Neural crest cell (in vitro differentiated cells): ENCODE data around the gene PUS1. TPM values are rescaled to one million over a fixed set of nuclear protein-coding genes. Genes with fewer than 3 reads are reported as not detected.

Experiments used
- DNase-seq: peaks from one replicate; pipeline ENCODE4 v3.0.0; 2021; ENCODE audit warnings: low read depth, mixed read lengths, low spot score
- H3K27ac Mint-ChIP-seq: one replicate; pipeline ENCODE4 v1.8.0; 2021; ENCODE audit warnings: mild to moderate bottlenecking, mixed read lengths; ENCODE audit not compliant: unreplicated experiment
- H3K27me3 Mint-ChIP-seq: 2 replicates; pipeline ENCODE4 v1.8.0; 2021; ENCODE audit warnings: low read depth, mild to moderate bottlenecking, mixed read lengths
- H3K36me3 Mint-ChIP-seq: 2 replicates; pipeline ENCODE4 v1.8.0; 2021; ENCODE audit warnings: low read depth, mild to moderate bottlenecking, mixed read lengths
- H3K4me1 Mint-ChIP-seq: 2 replicates; pipeline ENCODE4 v1.8.0; 2021; ENCODE audit warnings: mixed read lengths
- H3K4me3 Mint-ChIP-seq: one replicate; pipeline ENCODE4 v1.8.0; 2021; ENCODE audit warnings: mild to moderate bottlenecking, mixed read lengths
- H3K9me3 Mint-ChIP-seq: 2 replicates; pipeline ENCODE4 v1.8.0; 2021; ENCODE audit warnings: mixed read lengths
- CTCF ChIP-seq: fragments of 200-600 bp; sonication (generic); conservative IDR thresholded peaks from 2 replicates; pipeline ENCODE4 v1.5.0; 2021; ENCODE audit warnings: antibody characterized with exemption, mild to moderate bottlenecking
- total RNA-seq: library from RNA; stranded (reverse); gene quantifications from 2 replicates; pipeline ENCODE4 v1.2.1, GENCODE V29; 2021

Gene PUS1
- total RNA-seq, 1 donor from 2014 or later = 48.7 TPM

DNA sequence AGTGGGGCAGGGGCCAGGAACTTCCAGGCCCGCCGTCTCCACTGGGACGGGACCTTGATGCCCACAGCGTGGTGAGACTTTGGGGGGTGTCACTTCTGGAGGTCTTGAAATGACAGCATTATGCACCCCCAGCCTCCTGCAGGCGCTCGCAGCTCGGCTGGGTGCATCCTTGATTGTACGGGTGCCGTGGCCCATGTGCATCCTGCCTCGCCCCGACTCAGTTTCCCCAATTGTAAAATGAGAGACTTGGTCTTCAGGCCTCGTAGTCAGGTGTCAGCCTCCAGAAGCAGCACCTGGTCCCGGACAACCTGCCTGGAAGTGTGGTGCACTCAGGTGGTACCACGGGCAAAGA lies 8.9 kb upstream of the PUS1 start:
- Mint-ChIP-seq H3K27ac (no peak overlapping the region), H3K4me1 (no peaks in the 10 kb centered on the region), H3K36me3 (no peaks in the 10 kb centered on the region), H3K9me3 (no peaks in the 10 kb centered on the region), H3K27me3 (no peaks in the 10 kb centered on the region), H3K4me3 (no peak overlapping the region)
- TF ChIP-seq CTCF = no peak
- no peak for DNase-seq

GRCh38 chr12:131920902-131921840 lies 7.9 kb upstream of the PUS1 start:
- no peak overlapping the region for H3K4me3 Mint-ChIP-seq
- H3K27ac Mint-ChIP-seq = no peak overlapping the region
- H3K4me1 Mint-ChIP-seq = no peaks in the 10 kb centered on the region
- TF ChIP-seq CTCF = no peak
- H3K27me3 Mint-ChIP-seq = no peaks in the 10 kb centered on the region
- no peak for DNase-seq
- H3K9me3 Mint-ChIP-seq = no peaks in the 10 kb centered on the region
- H3K36me3 Mint-ChIP-seq = no peaks in the 10 kb centered on the region

- Mint-ChIP-seq H3K27ac (no peak overlapping the region), H3K4me3 (peak overlapping the region; percentile 49), H3K9me3 (no peaks in the 10 kb centered on the region), H3K36me3 (no peaks in the 10 kb centered on the region), H3K27me3 (no peaks in the 10 kb centered on the region), H3K4me1 (no peaks in the 10 kb centered on the region)
- no peak for DNase-seq
- no peak for TF ChIP-seq CTCF
These were observed 7.0 kb upstream of the PUS1 start for GRCh38 chr12:131921866-131922769.

DNA sequence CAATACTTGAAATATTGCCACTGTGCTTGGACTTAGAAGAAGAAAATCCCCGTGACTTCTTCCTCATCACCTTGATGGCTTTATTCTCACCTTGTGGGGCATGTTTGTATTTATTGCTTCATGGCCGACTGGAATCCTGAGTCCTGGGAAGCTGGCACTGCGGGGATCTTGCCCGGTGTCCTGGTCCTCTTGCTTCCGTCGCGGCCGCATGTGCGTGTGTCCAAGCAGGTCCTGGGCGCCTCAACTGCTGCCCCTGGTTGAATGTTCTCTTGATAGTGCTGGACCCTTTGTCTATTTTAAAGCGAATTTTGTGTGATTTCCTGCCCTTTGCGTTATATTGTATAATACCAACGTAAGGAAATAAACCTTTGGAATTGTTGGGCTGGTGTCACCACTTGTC lies 6.3 kb upstream of the PUS1 start:
- Mint-ChIP-seq H3K9me3 (no peaks in the 10 kb centered on the region), H3K36me3 (peaks cover under 1% of the 10 kb centered on the region), H3K4me3 (no peak overlapping the region), H3K4me1 (no peaks in the 10 kb centered on the region), H3K27me3 (no peaks in the 10 kb centered on the region), H3K27ac (no peak overlapping the region)
- TF ChIP-seq CTCF = no peak
- no peak for DNase-seq

DNA sequence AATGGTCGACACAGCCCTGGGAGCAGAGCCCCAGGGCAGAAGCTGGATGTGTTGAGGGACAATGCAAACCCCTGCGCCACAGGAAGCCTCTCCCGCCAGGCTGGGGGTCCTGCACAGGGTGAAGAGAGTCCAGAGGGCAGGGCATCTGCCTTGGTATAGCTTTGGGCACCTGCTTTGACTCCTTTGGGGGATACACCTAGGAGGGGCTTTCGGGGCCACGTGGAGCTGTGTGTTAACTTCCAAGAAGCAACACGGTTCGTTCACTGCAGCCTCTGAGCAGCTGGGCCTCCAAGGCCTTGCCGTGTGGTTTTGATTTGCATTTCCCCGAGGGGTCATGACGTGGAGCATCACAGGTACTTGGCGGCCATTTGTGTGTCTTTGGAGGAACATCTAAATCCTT lies 5.8 kb upstream of the PUS1 start:
- no peak for TF ChIP-seq CTCF
- no peaks in the 10 kb centered on the region for H3K4me1 Mint-ChIP-seq

More for the DNA sequence above, 5.8 kb upstream of the PUS1 start:
- H3K4me3 Mint-ChIP-seq = no peak overlapping the region
- DNase-seq = no peak
- no peaks in the 10 kb centered on the region for H3K27me3 Mint-ChIP-seq
- H3K27ac Mint-ChIP-seq = no peak overlapping the region
- peaks cover 2% of the 10 kb centered on the region for H3K36me3 Mint-ChIP-seq
- H3K9me3 Mint-ChIP-seq = no peaks in the 10 kb centered on the region
